NB4 (cell line): Measurements from ENCODE around the gene BAIAP3.

Experiments used
- CTCF ChIP-seq: IDR thresholded peaks from one replicate; pipeline ENCODE4 v1.5.1; 2012; ENCODE audit warnings: low read depth, low read length
- POLR2A ChIP-seq: IDR thresholded peaks from 2 replicates; pipeline ENCODE4 v1.6.1; 2011; ENCODE audit warnings: mild to moderate bottlenecking; ENCODE audit not compliant: insufficient read length; ENCODE audit errors: extremely low read depth

GRCh38 chr16:1290860-1291575 is 42.4 kb upstream of the BAIAP3 start:
- no peak for TF ChIP-seq POLR2A
- TF ChIP-seq CTCF: no peak
